ENCODE measurements around the gene FAM9C. TPM values are rescaled to one million over a fixed set of nuclear protein-coding genes. Genes with fewer than 3 reads are reported as not detected.
A peak's percentile ranks its signal among the peaks of the same experiment; 100 is the strongest.

FAM9C gene
- total and polyA plus RNA-seq, 11 donors: 0.20 to 2.6 (median 0.34) TPM; not detected in 5

DNA sequence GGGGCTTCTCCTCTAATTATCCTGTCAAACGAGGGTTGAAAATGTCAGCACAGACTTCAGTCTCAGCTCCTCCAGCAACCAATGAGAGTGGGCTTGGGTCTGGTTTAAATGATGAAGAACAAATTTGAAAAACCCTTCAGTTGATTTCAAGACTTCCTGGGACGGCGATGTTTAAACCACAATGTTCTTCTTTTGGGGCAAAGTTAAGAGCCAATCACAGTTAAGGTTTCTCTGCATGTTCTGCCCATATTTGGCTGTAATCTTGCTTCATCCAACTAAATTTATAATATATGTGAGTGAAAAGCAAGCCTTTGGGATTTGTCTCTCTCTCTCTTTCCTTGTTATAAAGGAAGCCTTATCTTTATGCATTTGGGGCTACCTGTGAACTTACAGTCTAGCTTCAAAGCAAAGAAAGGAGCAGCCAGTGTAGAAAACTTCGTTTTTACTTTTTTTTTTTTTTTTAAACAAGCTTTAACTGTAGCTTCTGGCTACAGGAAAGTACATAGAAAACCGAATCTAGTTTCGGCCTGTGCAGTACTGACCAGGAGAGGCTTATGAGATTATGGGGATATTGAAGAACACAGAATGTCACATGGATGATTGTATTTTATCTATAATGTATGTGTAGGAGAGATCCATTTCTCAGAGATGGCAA is 46.8 kb upstream of the FAM9C start:
- DNase-seq (no peak), ATAC-seq (no peak)
- peaks cover 0 to 7% (median 0%) of the 10 kb centered on the region in 12 donors for H3K9me3 ChIP-seq
- 73 to 83% (median 80%) methylated on average over 6 of the region's 6 CpGs for WGBS, 4 donors
- peaks cover 0 to 4% (median 0%) of the 10 kb centered on the region in 9 donors for H3K27me3 ChIP-seq
- H3K27ac ChIP-seq: peak overlapping the region in 9 of 12 donors; percentile 7 to 90 (median 41)
- H3K4me1 ChIP-seq: peaks cover 0 to 76% (median 11%) of the 10 kb centered on the region in 12 donors
- TF ChIP-seq POLR2A (IDR thresholded peaks at IDR 0.05): no peak
- no peak for TF ChIP-seq CTCF (IDR thresholded peaks at IDR 0.05)
- intact Hi-C loops (cut with DNase I): loop anchor here in 4 of 10 donors (10.0 kb wide), 3 partner anchors 56 to 116 kb away; partner anchors contain the start of gene TMSB4X (in 3 of the 4)
- peak overlapping the region in 1 of 12 donors; percentile 20 for H3K4me3 ChIP-seq
- H3K36me3 ChIP-seq: no peaks in the 10 kb centered on the region

DNA sequence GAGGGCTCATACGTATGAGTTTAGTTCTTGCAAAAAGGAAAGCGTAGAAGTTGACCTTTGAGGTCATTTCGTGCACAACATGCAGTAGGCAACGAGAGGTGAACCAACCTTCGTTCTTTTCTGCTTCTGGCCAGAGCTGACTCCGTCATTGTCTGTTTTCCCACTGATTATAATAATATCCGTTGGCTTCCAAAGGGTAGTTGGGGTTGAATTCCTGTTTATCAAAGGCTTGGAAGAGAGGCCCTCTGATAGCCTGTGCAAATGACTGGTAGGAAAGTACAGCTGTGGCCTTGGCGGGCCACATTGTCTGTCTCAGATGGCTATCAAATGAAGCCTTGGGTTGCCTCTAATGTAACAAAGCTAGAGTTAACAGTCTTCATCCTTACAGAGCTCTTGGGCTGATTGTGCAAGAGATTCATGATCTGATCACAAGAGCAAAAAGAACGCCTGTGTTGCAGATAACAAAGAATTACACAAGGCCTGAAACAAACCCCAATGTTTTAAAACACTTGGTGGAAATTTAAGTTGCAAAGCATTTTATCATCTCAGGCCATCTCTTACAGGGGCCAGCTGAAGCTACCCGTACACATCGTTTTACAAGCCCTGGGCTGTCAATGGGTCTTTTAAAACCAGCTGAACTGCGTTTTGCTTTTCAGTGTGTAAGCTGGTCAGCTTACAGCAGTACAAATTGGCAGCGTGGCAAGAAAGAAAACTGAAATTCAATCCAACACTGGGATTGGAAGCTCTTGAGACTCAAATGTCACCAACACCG is 46.1 kb upstream of the FAM9C start:
- Histone ChIP-seq H3K27me3 (peaks cover 0 to 4% (median 0%) of the 10 kb centered on the region in 9 donors), H3K4me1 (peaks cover 0 to 83% (median 10%) of the 10 kb centered on the region in 12 donors), H3K4me3 (peak overlapping the region in 1 of 12 donors; percentile 20), H3K9me3 (peaks cover 0 to 7% (median 0%) of the 10 kb centered on the region in 12 donors), H3K36me3 (no peaks in the 10 kb centered on the region), H3K27ac (peak overlapping the region in 9 of 12 donors; percentile 7 to 90 (median 41))
- no peak for DNase-seq
- intact Hi-C loops (cut with DNase I): loop anchor here in 4 of 10 donors (10.0 kb wide), 3 partner anchors 56 to 116 kb away; partner anchors contain the start of gene TMSB4X (in 3 of the 4)
- ATAC-seq: peak in 3 of 4 donors; percentile 33 to 61 (median 40)
- no peak for TF ChIP-seq POLR2A (IDR thresholded peaks at IDR 0.05)
- TF ChIP-seq CTCF (IDR thresholded peaks at IDR 0.05): no peak
- 58 to 73% (median 66%) methylated on average over 14 of the region's 14 CpGs for WGBS, 4 donors

DNA sequence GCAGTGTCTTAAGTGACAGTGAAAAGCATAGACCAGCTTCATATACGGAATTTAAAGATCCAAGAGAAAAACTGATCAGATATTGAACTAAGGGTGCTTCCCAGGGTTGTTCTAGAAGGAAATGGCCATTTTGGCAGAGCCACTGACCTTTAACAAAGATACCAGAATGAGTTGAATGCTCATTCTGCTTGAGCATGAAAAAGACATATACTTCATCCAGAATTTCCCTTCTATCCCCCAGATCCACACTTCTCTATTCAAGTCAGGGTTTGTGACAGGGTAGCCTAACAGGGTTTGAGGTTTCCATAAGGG is 45.6 kb upstream of the FAM9C start:
- TF ChIP-seq CTCF (IDR thresholded peaks at IDR 0.05) (no peak), POLR2A (IDR thresholded peaks at IDR 0.05) (no peak)
- intact Hi-C loops (cut with DNase I): loop anchor here in 4 of 10 donors (10.0 kb wide), 3 partner anchors 55 to 115 kb away; partner anchors contain the start of gene TMSB4X (in 3 of the 4)
- H3K36me3 ChIP-seq: no peaks in the 10 kb centered on the region
- H3K27me3 ChIP-seq: peaks cover 0 to 4% (median 0%) of the 10 kb centered on the region in 9 donors
- ATAC-seq (no peak), DNase-seq (no peak)
- WGBS, 4 donors: 71 to 91% (median 80%) methylated on average over 1 of the region's 1 CpG
- H3K4me3 ChIP-seq: no peak overlapping the region
- H3K4me1 ChIP-seq: peaks cover 0 to 86% (median 6%) of the 10 kb centered on the region in 12 donors
- H3K27ac ChIP-seq: peak overlapping the region in 3 of 12 donors; percentile 50 to 90 (median 65)
- peaks cover 0 to 7% (median 0%) of the 10 kb centered on the region in 12 donors for H3K9me3 ChIP-seq

GRCh38 chrX:13088156-13088487 is 43.7 kb upstream of the FAM9C start:
- Histone ChIP-seq H3K9me3 (peaks cover 0 to 4% (median 0%) of the 10 kb centered on the region in 12 donors), H3K4me3 (no peak overlapping the region), H3K27ac (peak overlapping the region in 2 of 12 donors; percentile 37 to 90), H3K4me1 (peaks cover 0 to 90% (median 0%) of the 10 kb centered on the region in 12 donors), H3K36me3 (no peaks in the 10 kb centered on the region), H3K27me3 (no peaks in the 10 kb centered on the region)
- 77 to 88% (median 84%) methylated on average over 5 of the region's 5 CpGs for WGBS, 4 donors
- TF ChIP-seq CTCF (IDR thresholded peaks at IDR 0.05): no peak
- TF ChIP-seq POLR2A (IDR thresholded peaks at IDR 0.05): no peak
- no peak for DNase-seq
- ATAC-seq: no peak
- intact Hi-C loops (cut with DNase I): loop anchor here in 1 of 10 donors (10.0 kb wide), 1 partner anchor 113 kb away; the partner anchor contains the start of gene TMSB4X

Measured in heart left ventricle (tissue), 16 donors.